Upper lobe of right lung (tissue), 1 donor: Measurements from ENCODE around the gene FKBP2. TPM values are rescaled to one million over a fixed set of nuclear protein-coding genes. Genes with fewer than 3 reads are reported as not detected.

Experiments used
- ATAC-seq: fragments of 200-7000 bp; cut with Tn5 transposase; one replicate; pipeline ENCODE4 v1.9.1; 2020; ENCODE audit warnings: mild to moderate bottlenecking, moderate library complexity
- DNase-seq: peaks from one replicate; pipeline ENCODE4 v3.0.0-alpha.2; 2020
- H3K27ac ChIP-seq: fragments of 200-600 bp; one replicate; pipeline ENCODE4 v1.8.0; 2022
- H3K27me3 ChIP-seq: fragments of 200-600 bp; one replicate; pipeline ENCODE4 v1.8.0; 2022; ENCODE audit warnings: mild to moderate bottlenecking
- H3K36me3 ChIP-seq: fragments of 200-600 bp; one replicate; pipeline ENCODE4 v1.8.0; 2022
- H3K4me1 ChIP-seq: fragments of 200-600 bp; one replicate; pipeline ENCODE4 v1.8.0; 2022
- H3K4me3 ChIP-seq: fragments of 200-600 bp; one replicate; pipeline ENCODE4 v1.8.0; 2022; ENCODE audit warnings: mild to moderate bottlenecking
- H3K9me3 ChIP-seq: fragments of 200-600 bp; one replicate; pipeline ENCODE4 v1.8.0; 2022
- CTCF ChIP-seq: fragments of 200-600 bp; IDR thresholded peaks from one replicate; pipeline ENCODE4 v1.8.0; 2022; ENCODE audit warnings: antibody characterized with exemption
- intact Hi-C: fragments of 100-400 bp; cut with DNase I; formaldehyde crosslinking; loops from one replicate; pipeline ENCODE4 v1.11.0; 2022
- total RNA-seq: library from RNA; stranded (reverse); fragmentation: NEBNext Ultra II Directional; extraction: Animal tissue kit (Norgen Biotek cat#: 25700); gene quantifications from one replicate; pipeline ENCODE4 v1.2.1, GENCODE V29; 2021
- donor health status: DM: no; HTN: yes; CAD: no; lungs with severe emphysema.

FKBP2 gene
- total RNA-seq, 1 donor from 2014 or later: 53.9 TPM

- Histone ChIP-seq H3K4me1 (peaks cover 27% of the 10 kb centered on the region), H3K27me3 (no peaks in the 10 kb centered on the region), H3K9me3 (no peaks in the 10 kb centered on the region), H3K27ac (no peak overlapping the region), H3K4me3 (no peak overlapping the region), H3K36me3 (peaks cover 29% of the 10 kb centered on the region)
- intact Hi-C loops: no loop called here
- no peak for TF ChIP-seq CTCF
- DNase-seq: no peak
- ATAC-seq: no peak
Observed at GRCh38 chr11:64281957-64282770, 41.3 kb downstream of the FKBP2 start.

- Histone ChIP-seq H3K9me3 (no peaks in the 10 kb centered on the region), H3K4me3 (peak overlapping the region; percentile 96), H3K4me1 (peaks cover 27% of the 10 kb centered on the region), H3K36me3 (peaks cover 19% of the 10 kb centered on the region), H3K27me3 (no peaks in the 10 kb centered on the region), H3K27ac (no peak overlapping the region)
- ATAC-seq (no peak), DNase-seq (no peak)
- intact Hi-C loops: no loop called here
- no peak for TF ChIP-seq CTCF
Observed at GRCh38 chr11:64283092-64283491, 42.2 kb downstream of the FKBP2 start.

GRCh38 chr11:64284048-64284961 lies 43.4 kb downstream of the FKBP2 start, which contains the start of gene BAD:
Gene BAD (minus strand): TSS chr11:64284665. CDS start chr11:64284368, 297 bp downstream.
- H3K4me3 ChIP-seq: peak within 1 kb of the TSS; percentile 96
- peak within 1 kb of the TSS; percentile 95 for H3K27ac ChIP-seq
- peak; percentile 97 for DNase-seq
- no peaks in the 10 kb centered on the region for H3K27me3 ChIP-seq
- intact Hi-C loops: no loop called here
- peaks cover 10% of the 10 kb centered on the region for H3K36me3 ChIP-seq
- peak; percentile 94 for ATAC-seq
- no peak for TF ChIP-seq CTCF
- peaks cover 27% of the 10 kb centered on the region for H3K4me1 ChIP-seq
- H3K9me3 ChIP-seq: no peaks in the 10 kb centered on the region

- intact Hi-C loops: no loop called here
- H3K4me3 ChIP-seq: peak within 1 kb of the TSS; percentile 96
- H3K4me1 ChIP-seq: peaks cover 27% of the 10 kb centered on the region
- no peaks in the 10 kb centered on the region for H3K9me3 ChIP-seq
- ATAC-seq (peak; percentile 80), DNase-seq (peak; percentile 94)
- no peak for TF ChIP-seq CTCF
- H3K36me3 ChIP-seq: peaks cover 10% of the 10 kb centered on the region
- no peaks in the 10 kb centered on the region for H3K27me3 ChIP-seq
- peak within 1 kb of the TSS; percentile 95 for H3K27ac ChIP-seq
Observed at GRCh38 chr11:64284962-64285884, 44.3 kb downstream of the FKBP2 start, which contains the start of gene GPR137. Gene GPR137 (plus strand): TSS chr11:64285848. CDS start chr11:64286525, 677 bp downstream.
